ENCODE measurements around the gene GPD2.
A peak's percentile ranks its signal among the peaks of the same experiment; 100 is the strongest.
"Not testable (repeated sequence)": the region's sequence is repeated elsewhere in the genome, so short reads cannot be mapped to it uniquely, and the experiment has no call there.

The GPD2 gene

DNA sequence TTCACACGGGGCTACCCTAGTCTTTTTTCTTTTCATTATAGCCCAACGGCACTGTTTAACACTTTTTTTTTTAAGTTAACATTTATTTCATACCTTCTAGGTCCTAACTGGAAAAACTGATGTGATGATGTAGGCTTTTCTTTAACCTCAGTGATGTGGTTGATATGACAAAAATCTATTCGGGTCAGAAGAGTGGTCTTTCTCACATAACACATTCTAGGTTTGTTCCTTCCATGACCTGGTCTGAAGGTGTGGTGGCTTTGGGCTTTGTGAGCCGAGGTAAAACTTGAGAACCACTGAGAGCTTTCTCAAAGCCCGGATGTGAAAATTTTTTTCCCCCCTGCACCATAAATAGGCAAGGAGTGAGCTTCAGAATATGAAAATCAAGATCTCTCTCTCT lies 44.2 kb downstream of the GPD2 start:
- DNase-seq: peak; percentile 21

- DNase-seq: no peak
Observed at GRCh38 chr2:156481312-156481711, 45.1 kb downstream of the GPD2 start.

- no peak for DNase-seq
Observed at GRCh38 chr2:156483741-156484173, 47.6 kb downstream of the GPD2 start.

DNA sequence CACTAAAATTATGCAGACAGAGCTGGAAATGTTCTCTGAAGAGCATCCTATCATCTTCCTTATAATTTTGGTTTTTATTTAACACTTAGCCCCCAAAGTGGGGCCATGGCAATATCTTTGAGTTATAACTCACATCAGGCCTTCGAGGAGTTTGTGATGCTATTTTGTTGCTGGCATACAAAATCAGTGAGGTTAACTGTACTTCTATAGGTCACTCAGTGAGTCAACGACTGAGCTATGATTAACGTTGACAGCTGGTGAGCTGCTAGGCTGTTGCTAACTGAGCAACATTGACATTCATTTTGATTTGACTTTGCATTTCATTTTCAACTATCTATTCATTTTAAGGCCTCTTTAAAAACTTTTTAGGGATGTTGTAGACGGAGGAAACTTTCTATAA lies 50.0 kb downstream of the GPD2 start:
- no peak for DNase-seq

DNA sequence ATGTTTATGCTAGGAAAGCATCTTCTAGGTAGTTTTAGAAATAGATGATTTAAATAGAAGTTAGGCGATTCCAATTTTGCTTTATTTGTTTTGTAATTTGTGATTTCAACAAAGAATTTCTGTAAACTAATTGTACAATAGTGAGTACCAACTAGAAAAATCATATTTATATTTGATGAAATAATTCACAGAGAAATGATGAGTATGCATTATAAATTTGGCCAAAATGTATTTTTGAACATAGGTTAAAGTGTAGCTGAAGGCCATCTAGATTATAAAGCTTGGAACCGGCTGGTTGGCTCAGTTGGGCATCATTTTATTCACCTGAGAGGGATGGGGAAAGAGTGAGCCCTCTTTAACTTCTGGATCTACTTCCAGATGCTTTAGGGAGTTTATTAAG lies 50.4 kb downstream of the GPD2 start:
- DNase-seq: no peak

GRCh38 chr2:156489195-156489594 lies 53.0 kb downstream of the GPD2 start:
- no peak for DNase-seq

DNA sequence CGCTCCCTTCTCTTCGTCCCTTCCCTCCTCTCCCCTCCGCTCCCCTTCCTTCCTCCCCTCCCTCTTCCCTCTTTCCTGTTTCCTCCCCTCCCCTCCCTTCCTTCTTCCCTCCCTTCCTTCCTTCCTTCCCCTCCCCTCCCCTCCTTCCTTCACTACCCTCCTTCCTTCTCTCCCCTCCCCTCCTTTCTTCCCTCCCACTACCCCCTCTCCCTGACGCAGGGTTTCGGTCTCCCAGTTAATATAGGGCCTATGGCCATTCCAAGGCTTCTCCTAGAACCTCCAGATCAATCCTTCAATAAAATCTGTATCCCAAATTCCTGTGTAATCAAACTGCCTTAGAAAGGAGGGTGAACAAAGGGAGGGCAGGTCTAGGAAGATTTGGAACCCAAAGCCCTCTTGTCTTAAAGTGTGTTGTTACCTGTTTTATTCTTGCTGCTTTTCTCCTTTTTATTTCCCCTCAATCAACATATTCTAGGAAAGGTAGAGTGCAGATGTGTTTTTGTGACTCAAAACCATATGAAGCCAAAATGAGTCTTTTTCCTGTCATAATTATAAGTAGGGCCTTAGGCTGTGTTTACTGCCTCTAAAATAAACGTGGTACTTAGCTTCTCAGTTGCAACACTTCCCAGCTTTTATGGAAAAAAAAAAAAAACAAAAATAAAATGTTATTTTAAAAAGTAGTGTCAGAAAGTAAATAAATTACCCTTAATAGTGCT lies 53.7 kb downstream of the GPD2 start:
- no peak for DNase-seq

GRCh38 chr2:156490466-156490840 lies 54.3 kb downstream of the GPD2 start:
- no peak for DNase-seq

DNA sequence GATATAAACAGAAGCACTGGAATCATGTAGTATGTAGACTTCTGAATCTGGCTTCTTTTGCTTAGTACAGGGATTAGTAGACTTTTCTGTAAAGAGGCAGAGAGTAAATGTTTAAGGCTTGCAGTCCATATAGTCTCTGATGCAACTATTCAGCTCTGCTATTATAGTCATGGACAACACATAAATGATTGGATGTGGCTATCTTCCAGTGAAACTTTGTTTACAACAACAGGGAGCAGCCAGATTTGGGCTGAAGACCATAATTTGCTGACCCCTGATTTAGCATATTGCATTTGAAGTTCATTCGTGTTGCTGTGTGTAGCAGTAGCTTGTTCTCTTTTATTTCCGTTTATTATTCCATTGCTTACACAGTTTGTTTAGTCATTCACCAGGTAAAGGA lies 55.0 kb downstream of the GPD2 start:
- no peak for DNase-seq

DNA sequence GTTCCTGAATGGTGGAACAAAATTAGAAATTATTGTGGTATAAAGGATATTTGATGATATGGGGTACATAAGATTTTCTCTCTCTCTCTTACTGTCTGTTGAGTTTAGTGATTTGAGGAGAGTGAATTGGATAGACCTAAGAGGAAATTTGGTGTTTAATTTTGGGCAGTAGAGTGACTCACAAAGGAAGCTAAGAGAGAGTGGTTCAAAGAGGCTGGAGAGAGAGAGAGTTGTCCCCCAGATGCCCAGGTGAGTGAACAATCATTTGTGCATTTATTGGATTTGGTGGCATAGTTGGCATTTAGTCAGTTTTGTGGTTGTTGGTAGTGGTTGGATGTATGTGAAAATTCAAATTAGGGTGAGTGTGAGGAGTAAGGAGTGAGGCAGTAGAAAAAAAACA lies 56.8 kb downstream of the GPD2 start:
- DNase-seq: no peak

DNA sequence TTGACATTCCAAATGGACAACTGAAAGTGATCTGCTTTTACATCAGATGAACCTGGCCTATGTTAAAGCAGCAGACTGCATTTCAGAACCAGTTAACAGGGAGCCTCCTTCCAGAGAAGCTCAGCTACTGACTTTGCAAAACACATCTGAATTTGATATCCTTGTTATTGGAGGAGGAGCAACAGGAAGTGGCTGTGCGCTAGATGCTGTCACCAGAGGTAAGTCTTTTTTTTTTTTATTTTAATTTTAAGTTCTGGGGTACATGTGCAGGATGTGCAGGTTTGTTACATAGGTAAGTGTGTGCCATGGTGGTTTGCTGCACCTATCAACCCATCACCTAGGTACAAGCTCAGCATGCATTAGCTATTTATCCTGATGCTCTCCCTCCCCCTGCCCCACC lies 59.8 kb downstream of the GPD2 start:
- peak; percentile 7 for DNase-seq

DNA sequence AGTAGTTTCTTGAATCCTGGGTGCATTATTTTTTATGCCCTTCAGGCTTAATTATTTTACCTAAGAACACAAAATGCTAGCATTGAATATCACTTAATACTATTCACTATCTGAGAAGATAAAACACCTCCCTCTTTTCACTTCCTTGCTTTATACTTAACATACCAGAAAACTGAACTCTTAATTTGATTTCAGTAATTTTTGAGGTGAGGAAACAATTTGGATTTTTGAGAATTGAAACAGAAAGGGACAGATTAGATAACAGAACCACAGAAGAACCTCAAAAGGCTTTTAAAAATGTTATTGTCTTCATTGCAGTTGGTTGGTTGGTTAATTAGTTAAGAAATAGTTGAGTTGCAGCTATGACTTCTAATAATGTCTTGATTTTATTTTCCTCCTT lies 69.5 kb downstream of the GPD2 start:
- no peak for DNase-seq

GRCh38 chr2:156511122-156511521 lies 74.9 kb downstream of the GPD2 start:
- DNase-seq: no peak

- no peak for DNase-seq
Observed at GRCh38 chr2:156511803-156512202, 75.6 kb downstream of the GPD2 start.

DNA sequence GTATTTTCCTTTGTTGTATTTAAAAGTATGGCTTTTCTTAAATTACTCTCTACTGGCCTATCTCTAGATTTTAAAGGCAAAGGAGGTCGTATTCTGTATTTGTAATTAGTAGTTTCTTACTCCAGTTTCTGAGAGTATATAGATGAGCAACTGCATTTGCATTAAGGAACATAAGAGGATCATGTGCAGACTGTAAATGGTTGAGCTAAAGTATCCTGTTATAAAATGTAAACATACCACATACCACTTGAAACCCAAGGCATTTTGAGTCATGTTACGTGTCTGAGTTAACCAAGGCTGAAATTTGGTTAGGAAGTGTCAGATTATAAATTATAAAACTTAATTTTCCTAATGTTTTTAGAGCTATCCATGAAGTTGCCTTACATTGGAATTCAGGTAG lies 76.3 kb downstream of the GPD2 start:
- DNase-seq: no peak

DNA sequence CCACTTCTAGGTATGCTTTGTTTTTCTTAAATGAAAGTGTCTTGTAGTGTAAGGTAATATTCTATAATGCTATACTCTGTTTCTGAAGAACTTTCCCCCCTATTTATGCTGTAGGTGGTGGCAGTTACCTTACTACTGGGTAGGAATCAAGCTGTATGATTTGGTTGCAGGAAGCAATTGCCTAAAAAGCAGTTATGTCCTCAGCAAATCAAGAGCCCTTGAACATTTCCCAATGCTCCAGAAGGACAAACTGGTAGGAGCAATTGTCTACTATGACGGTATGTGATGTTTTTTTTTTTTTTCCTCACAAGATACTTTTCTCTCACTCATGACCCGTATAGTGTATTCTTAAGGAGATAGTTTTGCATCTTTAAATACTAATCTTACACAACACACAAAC lies 77.0 kb downstream of the GPD2 start:
- DNase-seq: no peak

- DNase-seq: no peak
Observed at GRCh38 chr2:156517419-156517818, 81.2 kb downstream of the GPD2 start.

- no peak for DNase-seq
Observed at GRCh38 chr2:156518138-156518537, 82.0 kb downstream of the GPD2 start.

GRCh38 chr2:156522864-156523440 lies 86.8 kb downstream of the GPD2 start:
- DNase-seq: no peak

DNA sequence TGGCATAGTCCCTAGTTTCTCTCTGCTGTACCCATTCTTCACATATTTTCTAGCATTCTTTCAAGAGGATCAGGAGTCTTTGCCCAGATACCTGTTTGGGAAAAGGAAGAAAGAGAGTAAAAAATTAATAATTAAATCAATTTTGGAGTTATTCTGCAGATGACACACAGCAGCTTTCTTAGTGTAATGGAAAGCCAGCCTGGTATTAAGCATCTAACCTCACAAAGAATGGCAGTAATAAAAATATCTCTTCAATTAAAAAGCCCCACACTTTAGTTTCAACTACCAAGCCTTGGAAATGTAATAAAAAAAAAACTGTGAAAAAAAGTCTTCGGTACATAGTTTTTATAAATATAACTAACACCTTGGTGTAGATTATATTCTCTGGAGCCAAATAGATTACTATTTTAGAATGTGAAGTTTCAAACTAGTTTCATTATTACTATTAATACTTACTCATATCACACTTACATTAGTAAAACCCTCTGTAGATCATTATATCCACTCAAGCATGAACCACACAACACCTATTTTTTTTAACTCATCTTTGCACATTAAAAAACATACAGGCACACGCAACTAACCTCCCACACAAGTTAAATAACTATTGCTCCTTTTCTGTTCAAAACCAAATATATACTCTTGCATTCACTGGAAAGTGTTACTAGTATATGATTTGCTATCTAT lies 90.9 kb downstream of the GPD2 start:
- DNase-seq: no peak

GRCh38 chr2:156528583-156528982 lies 92.4 kb downstream of the GPD2 start:
- not testable (repeated sequence) for DNase-seq

DNA sequence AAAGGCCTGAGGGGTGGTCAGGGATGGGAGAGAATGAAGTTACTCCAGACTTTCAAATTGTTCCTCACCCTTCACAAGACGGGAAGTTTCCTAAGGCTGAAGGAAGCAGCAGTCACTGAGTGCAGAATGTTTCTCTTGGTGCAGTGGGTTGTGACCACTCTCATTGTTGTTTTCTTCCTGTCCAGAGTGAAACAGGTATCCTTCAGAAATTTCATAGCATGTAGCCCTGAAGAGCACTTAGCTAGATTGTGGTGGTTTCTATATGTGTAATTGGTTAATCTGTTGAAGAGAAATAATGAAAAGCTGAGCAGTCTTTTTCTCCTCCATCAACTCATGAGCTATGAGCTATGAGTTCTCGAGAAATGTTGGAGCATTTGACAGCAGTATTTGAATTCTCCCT lies 96.8 kb downstream of the GPD2 start:
- DNase-seq: no peak

DNA sequence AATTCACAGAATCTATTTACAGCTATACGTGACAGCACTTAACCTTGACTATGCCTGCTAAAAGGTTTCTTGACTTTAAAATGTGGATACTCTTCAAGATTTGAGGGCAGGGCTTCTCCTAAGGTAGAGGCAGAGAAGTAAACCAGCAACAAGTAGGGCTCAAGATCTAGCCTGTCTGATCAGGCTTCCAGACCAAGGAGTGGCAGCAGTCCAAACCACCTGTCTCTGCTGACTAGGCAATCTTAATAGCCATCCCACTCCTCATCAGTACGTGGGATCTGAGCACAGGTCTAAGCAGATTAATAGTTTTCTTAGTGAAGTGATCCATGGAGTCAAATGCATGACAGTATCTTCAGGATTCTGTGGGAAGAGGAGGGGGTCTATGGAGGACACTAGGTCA lies 100.4 kb downstream of the GPD2 start:
- DNase-seq: no peak

DNA sequence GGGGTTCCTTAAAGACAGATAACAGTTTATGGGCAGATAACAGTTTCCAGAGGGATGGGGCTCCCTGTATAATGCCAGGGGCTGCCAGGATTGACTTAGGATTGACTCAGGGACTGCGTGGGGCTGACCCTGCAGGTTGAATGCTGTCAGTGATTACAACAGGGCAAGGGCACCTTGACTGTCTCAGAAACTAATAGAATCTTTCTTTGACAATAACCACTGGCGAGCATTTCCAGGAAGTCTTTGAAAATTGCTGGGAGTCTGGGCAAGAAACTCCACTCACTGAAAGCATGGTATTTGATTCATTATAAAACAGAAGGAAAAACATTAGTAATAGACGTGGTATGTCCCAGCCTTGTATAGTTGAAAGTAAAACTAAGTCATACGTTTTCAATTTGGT lies 101.0 kb downstream of the GPD2 start:
- DNase-seq: no peak

DNA sequence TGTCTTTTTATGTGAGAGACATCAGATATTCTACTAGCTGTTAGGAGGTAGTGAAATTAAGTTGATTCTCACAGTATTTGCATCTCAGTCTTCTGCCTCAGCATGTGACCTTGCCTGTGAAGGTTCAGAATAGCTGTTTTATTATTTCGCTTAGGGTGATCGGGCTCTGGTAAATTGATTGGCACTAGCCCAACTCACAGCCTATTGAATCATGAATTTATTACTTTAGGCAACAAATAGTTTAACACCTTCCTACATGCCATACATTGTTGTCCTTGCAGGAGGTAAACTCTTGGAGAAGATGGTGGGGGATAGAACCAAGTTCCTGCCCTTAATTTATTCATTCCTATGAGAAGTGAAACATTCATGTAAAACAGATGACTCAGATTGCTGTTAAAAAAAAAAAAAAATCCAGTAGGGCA lies 101.9 kb downstream of the GPD2 start:
- DNase-seq: no peak

Measured in CD4-positive, alpha-beta T cell treated with Interleukin-12 subunit alpha and Interleukin-12 subunit beta, for 1 hour (primary cell).